ENCODE measurements around the gene ITPR2.

GRCh38 chr12:26795910-26796309, 37.1 kb downstream of the ITPR2 start:
- TF ChIP-seq POLR2AphosphoS5 (IDR thresholded peaks at IDR 0.05; ENCODE audit: insufficient read depth in 1 of 2, low read depth in 1 of 2) (no peak), CTCF (IDR thresholded peaks at IDR 0.05) (no peak), POLR2A (IDR thresholded peaks at IDR 0.05) (no peak)
